A549 (cell line): ENCODE data around the gene ST3GAL6.

Experiments used
- EP300 ChIP-seq, 2 experiments: fragments of >200 bp; sonication (Bioruptor Twin); formaldehyde crosslinking; IDR thresholded peaks; 2 replicates in 1 of 2; 3 replicates in 1 of 2; pipeline ENCODE4 v1.6.1; 2016 to 2017
- GATA3 ChIP-seq: IDR thresholded peaks from 2 replicates; pipeline ENCODE4 v1.6.1; 2012; ENCODE audit warnings: borderline replicate concordance
- JUNB ChIP-seq: fragments of >200 bp; sonication (Bioruptor Twin); formaldehyde crosslinking; IDR thresholded peaks from 2 replicates; pipeline ENCODE4 v1.6.1; 2016
- MYC ChIP-seq: IDR thresholded peaks from 2 replicates; pipeline ENCODE4 v1.6.1; 2012; ENCODE audit warnings: mild to moderate bottlenecking, inconsistent platforms, low read length, improper control_type of control experiment, borderline replicate concordance
- POLR2A ChIP-seq: IDR thresholded peaks from 2 replicates; pipeline ENCODE4 v1.6.1; 2012; ENCODE audit warnings: mild to moderate bottlenecking, low read length
- RARB ChIP-seq: fragments of 250-450 bp; sonication (Bioruptor Pico); IDR thresholded peaks from 2 replicates; pipeline ENCODE4 v1.8.0; 2021; ENCODE audit warnings: mild to moderate bottlenecking, moderate library complexity
- TP53 ChIP-seq: fragments of 250-450 bp; sonication (Bioruptor Pico); IDR thresholded peaks from 2 replicates; pipeline ENCODE4 v1.5.0; 2021; ENCODE audit warnings: mild to moderate bottlenecking, moderate library complexity
- TF ChIP-seq, protein P1 (sequence below): fragments of >200 bp; sonication (Bioruptor Twin); formaldehyde crosslinking; IDR thresholded peaks from 3 replicates; pipeline ENCODE4 v1.5.1; 2016
- TF ChIP-seq, protein P2 (sequence below): fragments of 450-650 bp; IDR thresholded peaks from 2 replicates; pipeline ENCODE4 v1.6.1; 2014; ENCODE audit warnings: antibody characterized with exemption

DNA sequence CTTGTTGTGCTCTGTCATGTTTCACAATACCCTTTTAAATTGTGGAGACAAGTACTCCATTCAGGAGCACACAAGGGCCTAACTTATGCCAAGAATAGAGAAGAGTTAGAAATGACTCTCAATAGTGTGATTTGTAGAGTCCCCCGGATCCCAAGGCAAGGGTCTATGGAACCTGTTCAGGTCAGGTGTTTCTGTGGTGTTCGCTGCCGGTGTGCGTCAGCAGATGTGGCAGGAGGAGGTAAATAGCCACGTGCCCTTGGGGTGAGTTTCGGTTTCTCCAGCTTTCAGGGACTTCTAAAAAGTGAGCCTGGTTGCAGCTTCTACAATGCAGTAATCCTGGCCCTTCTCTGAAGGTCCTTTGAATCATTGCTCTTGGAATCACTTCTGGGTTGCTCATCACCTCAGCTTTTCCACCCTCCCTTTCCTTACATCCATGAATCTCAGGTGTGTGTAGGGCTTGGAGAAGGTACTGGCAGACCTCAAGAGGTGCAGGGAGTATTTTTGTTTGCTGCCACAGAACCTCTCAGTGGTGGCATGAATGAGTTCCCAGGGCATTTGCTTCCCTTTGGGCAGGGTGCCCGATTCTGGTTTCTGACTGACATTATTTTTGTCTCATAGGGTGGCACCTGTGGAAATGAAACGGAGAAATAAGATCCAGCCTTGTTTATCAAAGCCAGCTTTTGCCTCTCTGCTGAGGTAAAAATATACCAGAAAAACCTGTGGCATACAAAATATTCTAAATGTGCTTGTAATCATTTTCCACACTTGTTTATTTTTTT lies 7.3 kb downstream of the ST3GAL6 start:
- TF ChIP-seq, protein P1, sequence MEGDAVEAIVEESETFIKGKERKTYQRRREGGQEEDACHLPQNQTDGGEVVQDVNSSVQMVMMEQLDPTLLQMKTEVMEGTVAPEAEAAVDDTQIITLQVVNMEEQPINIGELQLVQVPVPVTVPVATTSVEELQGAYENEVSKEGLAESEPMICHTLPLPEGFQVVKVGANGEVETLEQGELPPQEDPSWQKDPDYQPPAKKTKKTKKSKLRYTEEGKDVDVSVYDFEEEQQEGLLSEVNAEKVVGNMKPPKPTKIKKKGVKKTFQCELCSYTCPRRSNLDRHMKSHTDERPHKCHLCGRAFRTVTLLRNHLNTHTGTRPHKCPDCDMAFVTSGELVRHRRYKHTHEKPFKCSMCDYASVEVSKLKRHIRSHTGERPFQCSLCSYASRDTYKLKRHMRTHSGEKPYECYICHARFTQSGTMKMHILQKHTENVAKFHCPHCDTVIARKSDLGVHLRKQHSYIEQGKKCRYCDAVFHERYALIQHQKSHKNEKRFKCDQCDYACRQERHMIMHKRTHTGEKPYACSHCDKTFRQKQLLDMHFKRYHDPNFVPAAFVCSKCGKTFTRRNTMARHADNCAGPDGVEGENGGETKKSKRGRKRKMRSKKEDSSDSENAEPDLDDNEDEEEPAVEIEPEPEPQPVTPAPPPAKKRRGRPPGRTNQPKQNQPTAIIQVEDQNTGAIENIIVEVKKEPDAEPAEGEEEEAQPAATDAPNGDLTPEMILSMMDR = no peak
- no peak for TF ChIP-seq EP300 (IDR thresholded peaks at IDR 0.05)
- TF ChIP-seq MYC = no peak
- no peak for TF ChIP-seq POLR2A
- no peak for TF ChIP-seq GATA3
- TF ChIP-seq TP53 (CRISPR knock-in tag) = no peak
- TF ChIP-seq JUNB = no peak
- TF ChIP-seq, protein P2, sequence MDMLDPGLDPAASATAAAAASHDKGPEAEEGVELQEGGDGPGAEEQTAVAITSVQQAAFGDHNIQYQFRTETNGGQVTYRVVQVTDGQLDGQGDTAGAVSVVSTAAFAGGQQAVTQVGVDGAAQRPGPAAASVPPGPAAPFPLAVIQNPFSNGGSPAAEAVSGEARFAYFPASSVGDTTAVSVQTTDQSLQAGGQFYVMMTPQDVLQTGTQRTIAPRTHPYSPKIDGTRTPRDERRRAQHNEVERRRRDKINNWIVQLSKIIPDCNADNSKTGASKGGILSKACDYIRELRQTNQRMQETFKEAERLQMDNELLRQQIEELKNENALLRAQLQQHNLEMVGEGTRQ = no peak
- TF ChIP-seq RARB = no peak
